Heart left ventricle (tissue), 16 donors: ENCODE data around the gene UNC119. TPM values are rescaled to one million over a fixed set of nuclear protein-coding genes. Genes with fewer than 3 reads are reported as not detected.

Source experiments
- ATAC-seq, 4 donors: fragments of 200-7000 bp; cut with Tn5 transposase; one replicate each; pipeline ENCODE4 v1.9.1; 2020 to 2022; ENCODE audit warnings: moderate library complexity in 4 of 4, mild to moderate bottlenecking in 3 of 4, moderate number of reproducible peaks in 1 of 4
- DNase-seq, 5 donors: peaks; one replicate each; pipeline ENCODE4 v3.0.0-alpha.2; 2020
- H3K27ac ChIP-seq, 12 donors: fragments of 200-600 bp; sonication (generic) in 4 of 12; one replicate each; pipeline versions ENCODE4 v1.5.0 to v1.8.0; 2016 to 2022; ENCODE audit warnings: mild to moderate bottlenecking in 2 of 12
- H3K27me3 ChIP-seq, 9 donors: fragments of 200-600 bp; sonication (generic) in 2 of 9; one replicate each; pipeline versions ENCODE4 v1.5.1 to v1.8.0; 2016 to 2022; ENCODE audit warnings: mild to moderate bottlenecking in 3 of 9
- H3K36me3 ChIP-seq, 9 donors: fragments of 200-600 bp; sonication (generic) in 2 of 9; one replicate each; pipeline versions ENCODE4 v1.5.0 to v1.8.0; 2018 to 2022; ENCODE audit warnings: mild to moderate bottlenecking in 2 of 9
- H3K4me1 ChIP-seq, 12 donors: fragments of 200-600 bp; sonication (generic) in 4 of 12; one replicate each; pipeline versions ENCODE4 v1.5.0 to v1.8.0; 2016 to 2022; ENCODE audit warnings: mild to moderate bottlenecking in 3 of 12
- H3K4me3 ChIP-seq, 12 donors: fragments of 200-600 bp; sonication (generic) in 4 of 12; one replicate each; pipeline versions ENCODE4 v1.5.0 to v1.8.0; 2017 to 2022; ENCODE audit warnings: mild to moderate bottlenecking in 9 of 12, moderate library complexity in 4 of 12
- H3K9me3 ChIP-seq, 12 donors: fragments of 200-600 bp; sonication (generic) in 4 of 12; one replicate each; pipeline versions ENCODE4 v1.5.0 to v1.8.0; 2016 to 2022; ENCODE audit warnings: mild to moderate bottlenecking in 1 of 12
- POLR2A ChIP-seq, 2 donors: fragments of 450-650 bp; IDR thresholded peaks; one replicate each; pipeline ENCODE4 v1.6.1; 2017; ENCODE audit warnings: antibody characterized with exemption in 2 of 2, mild to moderate bottlenecking in 2 of 2, moderate library complexity in 2 of 2
- WGBS, 4 donors: extraction: QIAGEN DNeasy Blood & Tissue Kit in 2 of 4; methylation state at CpG; one replicate each; pipeline versions ENCODE4 v1.1.5 to v1.1.7; 2013 to 2018; 5-methylcytosine and 5-hydroxymethylcytosine counted together
- intact Hi-C, 10 donors: fragments of 100-400 bp; cut with DNase I; formaldehyde crosslinking; loops; one replicate each; pipeline versions ENCODE4 v1.11.1 to v1.14.2; 2022
- polyA plus RNA-seq, 2 donors: library from polyadenylated mRNA; stranded (reverse); fragments of 200-250 nt; gene quantifications; one replicate each; pipeline ENCODE4 v1.2.3, GENCODE V29; 2013
- total RNA-seq, 9 donors: library from RNA; depleted of rRNA in 2 of 9; stranded (reverse); fragments of >200 nt in 2 of 9; fragmentation: NEBNext Ultra II Directional in 3 of 9; extraction: Animal tissue kit (Norgen Biotek cat#: 25700) in 3 of 9; gene quantifications; one replicate each; pipeline versions ENCODE4 v1.1.0 to v1.2.4, GENCODE V29; 2016 to 2023
- TF ChIP-seq, protein P1 (sequence below), 12 donors: fragments of 200-600 bp; sonication (generic) in 4 of 12; IDR thresholded peaks; one replicate each; pipeline versions ENCODE4 v1.5.0 to v1.8.0; 2018 to 2022; ENCODE audit warnings: antibody characterized with exemption in 12 of 12, mild to moderate bottlenecking in 5 of 12
- donor health status: ischemic (EF 13 %, LVEDD 7.1; RV severe dilation, severe dysfunction).
- donor health status: healthy with polysubstance abuse.
- donor health status: DM: no; HTN: yes; CAD: no.
- donor health status: DM: no; HTN: no; CAD: no.
- donor health status: ischemic (EF 25% LVEDD 6.9; RV normal size, moderate dysfunction).
- donor health status: ischemic (EF 25% LVEDD 5.7; RV mildly dilated, moderate dysfunction).
- donor health status: healthy.
- donor health status: DM: yes; HTN: yes; CAD: no.
- donor health status: ischemic (EF 35%, LVEDD 5.7; RV mildly dilated, moderate dysfunction).
- donor health status: nonischemic (EF 11% LVEDD 7.7; RV severe dilation, severe dysfunction).
- donor health status: DM: yes; HTN: yes; CAD: no.
- donor health status: PGD.
- donor health status: ischemic (EF 29% LVEDD 5.4; RV normal size, mild dysfunction).
- donor health status: nonischemic (EF 23%, LVEDD 6.1; RV moderate dilation, normal function).

The UNC119 gene
- total and polyA plus RNA-seq, 11 donors = 12.8 to 30.7 (median 19.2) TPM

DNA sequence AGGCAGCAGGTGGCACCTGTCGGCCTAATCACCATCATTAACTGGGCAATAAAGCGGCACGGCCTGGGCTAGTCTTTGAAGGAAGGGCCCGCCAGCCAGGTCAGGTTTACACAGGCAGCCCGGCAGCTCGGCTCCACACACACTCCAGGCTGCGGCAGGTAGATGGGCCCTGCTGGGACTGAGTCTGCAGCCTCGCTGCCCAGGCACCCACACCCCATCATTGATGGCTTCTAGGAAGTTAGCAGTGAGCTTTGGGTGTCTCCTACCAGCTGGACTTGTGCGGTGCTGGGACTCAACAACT lies 53.1 kb downstream of the UNC119 start:
- intact Hi-C loops = loop anchor here in 6 of 10 donors (2.0 to 5.0 kb wide), 4 partner anchors 33 to 45 kb away; no protein-coding TSS in a partner anchor

GRCh38 chr17:28498652-28499363 lies 53.6 kb downstream of the UNC119 start:
- no peaks in the 10 kb centered on the region for H3K36me3 ChIP-seq
- 65 to 77% (median 69%) methylated on average over 12 of the region's 12 CpGs for WGBS, 4 donors
- intact Hi-C loops = loop anchor here in 6 of 10 donors (2.0 to 5.0 kb wide), 4 partner anchors 33 to 46 kb away; no protein-coding TSS in a partner anchor
- no peak overlapping the region for H3K27ac ChIP-seq
- H3K4me3 ChIP-seq = no peak overlapping the region
- peaks cover 0 to 10% (median 0%) of the 10 kb centered on the region in 9 donors for H3K27me3 ChIP-seq
- no peak for ATAC-seq
- H3K4me1 ChIP-seq = peaks cover 0 to 13% (median 0%) of the 10 kb centered on the region in 12 donors
- TF ChIP-seq, protein P1, sequence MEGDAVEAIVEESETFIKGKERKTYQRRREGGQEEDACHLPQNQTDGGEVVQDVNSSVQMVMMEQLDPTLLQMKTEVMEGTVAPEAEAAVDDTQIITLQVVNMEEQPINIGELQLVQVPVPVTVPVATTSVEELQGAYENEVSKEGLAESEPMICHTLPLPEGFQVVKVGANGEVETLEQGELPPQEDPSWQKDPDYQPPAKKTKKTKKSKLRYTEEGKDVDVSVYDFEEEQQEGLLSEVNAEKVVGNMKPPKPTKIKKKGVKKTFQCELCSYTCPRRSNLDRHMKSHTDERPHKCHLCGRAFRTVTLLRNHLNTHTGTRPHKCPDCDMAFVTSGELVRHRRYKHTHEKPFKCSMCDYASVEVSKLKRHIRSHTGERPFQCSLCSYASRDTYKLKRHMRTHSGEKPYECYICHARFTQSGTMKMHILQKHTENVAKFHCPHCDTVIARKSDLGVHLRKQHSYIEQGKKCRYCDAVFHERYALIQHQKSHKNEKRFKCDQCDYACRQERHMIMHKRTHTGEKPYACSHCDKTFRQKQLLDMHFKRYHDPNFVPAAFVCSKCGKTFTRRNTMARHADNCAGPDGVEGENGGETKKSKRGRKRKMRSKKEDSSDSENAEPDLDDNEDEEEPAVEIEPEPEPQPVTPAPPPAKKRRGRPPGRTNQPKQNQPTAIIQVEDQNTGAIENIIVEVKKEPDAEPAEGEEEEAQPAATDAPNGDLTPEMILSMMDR (IDR thresholded peaks at IDR 0.05) = no peak
- no peak for TF ChIP-seq POLR2A (IDR thresholded peaks at IDR 0.05)
- DNase-seq = no peak
- H3K9me3 ChIP-seq = no peaks in the 10 kb centered on the region

More for the DNA sequence above, 53.1 kb downstream of the UNC119 start:
- H3K9me3 ChIP-seq = no peaks in the 10 kb centered on the region
- peaks cover 0 to 7% (median 0%) of the 10 kb centered on the region in 9 donors for H3K27me3 ChIP-seq
- peak in 1 of 5 donors; percentile 26 for DNase-seq
- no peak for TF ChIP-seq POLR2A (IDR thresholded peaks at IDR 0.05)
- TF ChIP-seq, protein P1 (IDR thresholded peaks at IDR 0.05) = no peak
- ATAC-seq = no peak
- no peak overlapping the region for H3K27ac ChIP-seq
- H3K36me3 ChIP-seq = no peaks in the 10 kb centered on the region
- 89 to 92% (median 90%) methylated on average over 2 to 9 of the region's 9 CpGs for WGBS, 4 donors
- H3K4me1 ChIP-seq = peaks cover 0 to 13% (median 0%) of the 10 kb centered on the region in 12 donors
- no peak overlapping the region for H3K4me3 ChIP-seq

DNA sequence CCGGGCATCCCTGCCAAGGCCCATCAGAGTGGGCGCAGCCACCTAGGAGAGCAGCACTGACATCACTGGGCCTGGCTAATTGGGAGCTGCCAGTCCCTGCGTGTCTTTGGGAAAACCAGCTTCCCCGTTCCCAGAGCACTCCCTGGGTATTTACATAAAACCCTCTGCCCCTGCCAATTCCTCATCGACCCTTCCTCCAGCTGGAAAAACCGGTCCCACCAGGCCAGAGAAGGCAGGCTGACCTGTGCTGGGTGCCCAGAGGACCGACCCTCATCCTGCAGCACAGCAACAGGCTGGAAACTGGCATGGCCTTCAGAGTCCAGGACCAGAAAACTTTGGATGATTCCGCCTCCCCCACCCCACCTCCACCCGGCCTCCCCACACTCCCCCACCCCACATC lies 54.5 kb downstream of the UNC119 start:
- intact Hi-C loops = loop anchor here in 7 of 10 donors (2.0 to 5.0 kb wide), 5 partner anchors 34 to 47 kb away; no protein-coding TSS in a partner anchor
- 50 to 55% (median 53%) methylated on average over 8 to 9 of the region's 9 CpGs for WGBS, 4 donors
- no peak overlapping the region for H3K27ac ChIP-seq
- H3K4me3 ChIP-seq = no peak overlapping the region
- DNase-seq = no peak
- ATAC-seq = no peak
- TF ChIP-seq POLR2A (IDR thresholded peaks at IDR 0.05) = no peak
- TF ChIP-seq, protein P1 (IDR thresholded peaks at IDR 0.05) = no peak
- peaks cover 0 to 13% (median 0%) of the 10 kb centered on the region in 12 donors for H3K4me1 ChIP-seq
- no peaks in the 10 kb centered on the region for H3K9me3 ChIP-seq
- H3K36me3 ChIP-seq = no peaks in the 10 kb centered on the region
- H3K27me3 ChIP-seq = peaks cover 0 to 10% (median 0%) of the 10 kb centered on the region in 9 donors

Other genes starting within 250 kb of the UNC119 start
- 1 to 10 TPM; 2.5 to 6.0 (median 3.3) TPM for gene TMEM97, start 233.4 kb downstream of the UNC119 start, total RNA-seq
- gene TMEM97, start 233.4 kb downstream of the UNC119 start, polyA plus RNA-seq = 1 to 10 TPM; 1.4 to 7.9 TPM
- 10 to 100 TPM in 6 of 9 donors, 1 to 10 TPM in 3; 7.9 to 16.7 (median 11.0) TPM for gene IFT20, start 217.2 kb downstream of the UNC119 start, total RNA-seq
- gene IFT20, start 217.2 kb downstream of the UNC119 start, polyA plus RNA-seq = 10 to 100 TPM; 17.4 to 18.9 TPM
- 10 to 100 TPM; 31.7 to 83.4 (median 50.3) TPM for gene TNFAIP1, start 216.9 kb downstream of the UNC119 start, total RNA-seq
- 10 to 100 TPM; 11.9 to 47.8 TPM for gene TNFAIP1, start 216.9 kb downstream of the UNC119 start, polyA plus RNA-seq
- gene POLDIP2, start 195.1 kb downstream of the UNC119 start, total RNA-seq = 100 to 1,000 TPM; 125 to 194 (median 163) TPM
- 100 to 1,000 TPM in 1 of 2 donors, 10 to 100 TPM in 1; 97.8 to 186 TPM for gene POLDIP2, start 195.1 kb downstream of the UNC119 start, polyA plus RNA-seq
- not detected for gene SEBOX, start 187.4 kb downstream of the UNC119 start, total RNA-seq
- gene SEBOX, start 187.4 kb downstream of the UNC119 start, polyA plus RNA-seq = not detected
- 100 to 1,000 TPM in 2 of 9 donors, 10 to 100 TPM in 7; 28.0 to 120 (median 67.3) TPM for gene VTN, start 182.3 kb downstream of the UNC119 start, total RNA-seq
- 10 to 100 TPM; 16.9 to 29.5 TPM for gene VTN, start 182.3 kb downstream of the UNC119 start, polyA plus RNA-seq
- gene SARM1, start 180.9 kb downstream of the UNC119 start, total RNA-seq = 10 to 100 TPM in 4 of 9 donors, 1 to 10 TPM in 5; 4.7 to 11.3 (median 8.5) TPM
- 1 to 10 TPM; 3.7 to 4.4 TPM for gene SARM1, start 180.9 kb downstream of the UNC119 start, polyA plus RNA-seq
- 10 to 100 TPM in 2 of 9 donors, 1 to 10 TPM in 7; 3.4 to 13.9 (median 4.7) TPM for gene SLC46A1, start 146.4 kb downstream of the UNC119 start, total RNA-seq
- gene SLC46A1, start 146.4 kb downstream of the UNC119 start, polyA plus RNA-seq = 1 to 10 TPM; 2.6 to 3.7 TPM
- gene SLC13A2, start 79.0 kb downstream of the UNC119 start, total RNA-seq = not detected
- gene SLC13A2, start 79.0 kb downstream of the UNC119 start, polyA plus RNA-seq = under 1 TPM in 1 of 2 donors, not detected in 1; 0.03 TPM
- gene FOXN1, start 46.3 kb downstream of the UNC119 start, total RNA-seq = not detected
- gene FOXN1, start 46.3 kb downstream of the UNC119 start, polyA plus RNA-seq = not detected
- 10 to 100 TPM; 44.7 to 83.1 (median 55.1) TPM for gene PIGS, start 18.9 kb upstream of the UNC119 start, total RNA-seq
- 10 to 100 TPM; 10.4 to 88.4 TPM for gene PIGS, start 18.9 kb upstream of the UNC119 start, polyA plus RNA-seq
- gene ALDOC, start 24.3 kb upstream of the UNC119 start, total RNA-seq = 100 to 1,000 TPM; 154 to 677 (median 224) TPM
- 100 to 1,000 TPM; 179 to 220 TPM for gene ALDOC, start 24.3 kb upstream of the UNC119 start, polyA plus RNA-seq
- 10 to 100 TPM in 1 of 9 donors, 1 to 10 TPM in 4, under 1 TPM in 4; 0.39 to 11.6 (median 1.5) TPM for gene SPAG5, start 46.4 kb upstream of the UNC119 start, total RNA-seq
- gene SPAG5, start 46.4 kb upstream of the UNC119 start, polyA plus RNA-seq = 1 to 10 TPM in 1 of 2 donors, under 1 TPM in 1; 0.42 to 1.2 TPM
- 1 to 10 TPM; 2.8 to 8.3 (median 4.7) TPM for gene RSKR, start 61.6 kb upstream of the UNC119 start, total RNA-seq
- gene RSKR, start 61.6 kb upstream of the UNC119 start, polyA plus RNA-seq = 1 to 10 TPM; 3.6 to 3.9 TPM
- gene BLTP2, start 92.5 kb upstream of the UNC119 start, total RNA-seq = 100 to 1,000 TPM in 2 of 9 donors, 10 to 100 TPM in 7; 63.6 to 116 (median 74.1) TPM
- gene BLTP2, start 92.5 kb upstream of the UNC119 start, polyA plus RNA-seq = 10 to 100 TPM; 19.8 to 44.9 TPM
- 10 to 100 TPM; 19.6 to 39.1 (median 34.2) TPM for gene SDF2, start 109.3 kb upstream of the UNC119 start, total RNA-seq
- gene SDF2, start 109.3 kb upstream of the UNC119 start, polyA plus RNA-seq = 10 to 100 TPM; 21.9 to 58.6 TPM
- 10 to 100 TPM; 37.2 to 91.6 (median 49.1) TPM for gene SUPT6H, start 109.6 kb upstream of the UNC119 start, total RNA-seq
- gene SUPT6H, start 109.6 kb upstream of the UNC119 start, polyA plus RNA-seq = 10 to 100 TPM; 31.7 to 34.5 TPM
- gene PROCA1, start 159.3 kb upstream of the UNC119 start, total RNA-seq = 1 to 10 TPM in 6 of 9 donors, under 1 TPM in 3; 0.65 to 2.3 (median 1.0) TPM
- gene PROCA1, start 159.3 kb upstream of the UNC119 start, polyA plus RNA-seq = 1 to 10 TPM in 1 of 2 donors, under 1 TPM in 1; 0.64 to 2.6 TPM
- gene RAB34, start 165.2 kb upstream of the UNC119 start, total RNA-seq = 10 to 100 TPM; 11.5 to 31.7 (median 14.9) TPM
- gene RAB34, start 165.2 kb upstream of the UNC119 start, polyA plus RNA-seq = 10 to 100 TPM; 17.7 to 25.1 TPM
- 1,000 to 10,000 TPM in 1 of 9 donors, 100 to 1,000 TPM in 8; 255 to 1,006 (median 869) TPM for gene RPL23A, start 167.4 kb upstream of the UNC119 start, total RNA-seq
- gene RPL23A, start 167.4 kb upstream of the UNC119 start, polyA plus RNA-seq = 1,000 to 10,000 TPM in 1 of 2 donors, 100 to 1,000 TPM in 1; 458 to 1,439 TPM
- 1 to 10 TPM in 7 of 9 donors, under 1 TPM in 2; 0.52 to 4.8 (median 1.7) TPM for gene TLCD1, start 173.6 kb upstream of the UNC119 start, total RNA-seq
- gene TLCD1, start 173.6 kb upstream of the UNC119 start, polyA plus RNA-seq = 10 to 100 TPM in 1 of 2 donors, 1 to 10 TPM in 1; 2.5 to 11.7 TPM
- gene NEK8, start 176.2 kb upstream of the UNC119 start, total RNA-seq = 1 to 10 TPM in 5 of 9 donors, under 1 TPM in 4; 0.28 to 2.8 (median 1.2) TPM
- 1 to 10 TPM; 1.0 to 1.1 TPM for gene NEK8, start 176.2 kb upstream of the UNC119 start, polyA plus RNA-seq
- 10 to 100 TPM in 1 of 9 donors, 1 to 10 TPM in 8; 1.5 to 11.5 (median 2.7) TPM for gene TRAF4, start 191.4 kb upstream of the UNC119 start, total RNA-seq
- 1 to 10 TPM; 1.9 to 4.5 TPM for gene TRAF4, start 191.4 kb upstream of the UNC119 start, polyA plus RNA-seq